Fibroblast of mammary gland (primary cell): ENCODE data around the gene CDT1.
A peak's percentile ranks its signal among the peaks of the same experiment; 100 is the strongest.

Experiments used
- DNase-seq: peaks from one replicate; pipeline ENCODE4 v3.0.0-alpha.2; 2010; ENCODE audit warnings: low read depth
- H3K4me3 ChIP-seq: 2 replicates; pipeline ENCODE4 v1.5.1; 2011; ENCODE audit warnings: low read depth, mild to moderate bottlenecking, low read length, moderate library complexity; ENCODE audit not compliant: control insufficient read depth
- TF ChIP-seq, protein P1 (sequence below): conservative IDR thresholded peaks from 2 replicates; pipeline ENCODE4 v1.5.1; 2011; ENCODE audit warnings: low read depth, low read length, inconsistent platforms; ENCODE audit not compliant: control insufficient read depth, insufficient read depth

CDT1 gene

GRCh38 chr16:88850531-88851199 lies 47.1 kb downstream of the CDT1 start:
- no peak overlapping the region for H3K4me3 ChIP-seq
- TF ChIP-seq, protein P1, sequence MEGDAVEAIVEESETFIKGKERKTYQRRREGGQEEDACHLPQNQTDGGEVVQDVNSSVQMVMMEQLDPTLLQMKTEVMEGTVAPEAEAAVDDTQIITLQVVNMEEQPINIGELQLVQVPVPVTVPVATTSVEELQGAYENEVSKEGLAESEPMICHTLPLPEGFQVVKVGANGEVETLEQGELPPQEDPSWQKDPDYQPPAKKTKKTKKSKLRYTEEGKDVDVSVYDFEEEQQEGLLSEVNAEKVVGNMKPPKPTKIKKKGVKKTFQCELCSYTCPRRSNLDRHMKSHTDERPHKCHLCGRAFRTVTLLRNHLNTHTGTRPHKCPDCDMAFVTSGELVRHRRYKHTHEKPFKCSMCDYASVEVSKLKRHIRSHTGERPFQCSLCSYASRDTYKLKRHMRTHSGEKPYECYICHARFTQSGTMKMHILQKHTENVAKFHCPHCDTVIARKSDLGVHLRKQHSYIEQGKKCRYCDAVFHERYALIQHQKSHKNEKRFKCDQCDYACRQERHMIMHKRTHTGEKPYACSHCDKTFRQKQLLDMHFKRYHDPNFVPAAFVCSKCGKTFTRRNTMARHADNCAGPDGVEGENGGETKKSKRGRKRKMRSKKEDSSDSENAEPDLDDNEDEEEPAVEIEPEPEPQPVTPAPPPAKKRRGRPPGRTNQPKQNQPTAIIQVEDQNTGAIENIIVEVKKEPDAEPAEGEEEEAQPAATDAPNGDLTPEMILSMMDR, result no peak

DNA sequence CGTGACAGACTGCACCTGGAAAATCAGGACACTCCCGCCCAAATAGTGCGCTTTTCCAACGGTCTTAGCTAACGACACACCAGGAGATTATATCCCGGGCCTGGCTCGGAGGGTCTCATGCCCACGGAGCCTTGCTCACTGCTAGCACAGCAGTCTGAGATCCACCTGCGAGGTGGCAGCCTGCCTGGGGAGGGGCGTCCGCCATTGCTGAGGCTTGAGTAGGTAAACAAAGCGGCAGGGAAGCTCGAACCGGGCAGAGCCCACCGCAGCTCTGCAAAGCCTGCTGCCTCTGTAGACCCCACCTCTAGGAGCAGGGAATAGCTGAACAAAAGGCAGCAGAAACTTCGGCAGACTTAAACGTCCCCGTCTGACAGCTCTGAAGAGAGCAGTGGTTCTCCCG lies 48.0 kb downstream of the CDT1 start:
- no peak for DNase-seq
- TF ChIP-seq, protein P1, result no peak

More at GRCh38 chr16:88850531-88851199, 47.1 kb downstream of the CDT1 start:
- no peak for DNase-seq

GRCh38 chr16:88853325-88853941 lies 49.8 kb downstream of the CDT1 start:
- no peak for DNase-seq
- TF ChIP-seq, protein P1, result no peak
- no peak overlapping the region for H3K4me3 ChIP-seq

More for the DNA sequence above, 48.0 kb downstream of the CDT1 start:
- no peak overlapping the region for H3K4me3 ChIP-seq

GRCh38 chr16:88854306-88855111 lies 50.9 kb downstream of the CDT1 start:
- no peak for DNase-seq
- no peak overlapping the region for H3K4me3 ChIP-seq
- TF ChIP-seq, protein P1, result no peak

DNA sequence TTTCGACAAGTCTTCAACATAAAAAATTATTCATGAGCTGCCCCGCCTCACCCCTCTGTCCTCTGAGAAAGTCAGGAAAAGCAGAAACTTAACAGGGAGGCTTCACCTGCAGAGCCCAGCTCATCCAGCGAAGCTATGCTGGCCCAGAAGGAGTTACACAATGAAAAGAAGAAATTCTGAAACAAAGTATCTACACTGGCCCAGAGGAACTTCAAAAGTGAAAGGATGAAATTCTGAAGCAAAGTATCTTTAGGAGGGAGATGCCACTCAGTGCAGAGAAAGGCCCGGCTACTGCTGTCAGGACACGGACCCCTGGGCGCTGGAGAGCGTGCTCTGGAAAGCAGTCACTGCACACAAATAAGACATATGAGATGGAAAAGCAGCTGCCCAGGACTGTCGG lies 51.6 kb downstream of the CDT1 start:
- TF ChIP-seq, protein P1, result no peak
- no peak for DNase-seq
- no peak overlapping the region for H3K4me3 ChIP-seq

- peak overlapping the region; percentile 53 for H3K4me3 ChIP-seq
- no peak for DNase-seq
- TF ChIP-seq, protein P1, result no peak
These were observed 52.1 kb downstream of the CDT1 start for GRCh38 chr16:88855736-88856121.
